CMK (cell line): Measurements from ENCODE around the gene TRIM37.
A peak's percentile ranks its signal among the peaks of the same experiment; 100 is the strongest.
"Not testable (repeated sequence)": the region's sequence is repeated elsewhere in the genome, so short reads cannot be mapped to it uniquely, and the experiment has no call there.

Experiments
- DNase-seq: peaks from one replicate; pipeline ENCODE4 v3.0.0-alpha.2; 2010; ENCODE audit warnings: low read depth

TRIM37 gene, protein sequence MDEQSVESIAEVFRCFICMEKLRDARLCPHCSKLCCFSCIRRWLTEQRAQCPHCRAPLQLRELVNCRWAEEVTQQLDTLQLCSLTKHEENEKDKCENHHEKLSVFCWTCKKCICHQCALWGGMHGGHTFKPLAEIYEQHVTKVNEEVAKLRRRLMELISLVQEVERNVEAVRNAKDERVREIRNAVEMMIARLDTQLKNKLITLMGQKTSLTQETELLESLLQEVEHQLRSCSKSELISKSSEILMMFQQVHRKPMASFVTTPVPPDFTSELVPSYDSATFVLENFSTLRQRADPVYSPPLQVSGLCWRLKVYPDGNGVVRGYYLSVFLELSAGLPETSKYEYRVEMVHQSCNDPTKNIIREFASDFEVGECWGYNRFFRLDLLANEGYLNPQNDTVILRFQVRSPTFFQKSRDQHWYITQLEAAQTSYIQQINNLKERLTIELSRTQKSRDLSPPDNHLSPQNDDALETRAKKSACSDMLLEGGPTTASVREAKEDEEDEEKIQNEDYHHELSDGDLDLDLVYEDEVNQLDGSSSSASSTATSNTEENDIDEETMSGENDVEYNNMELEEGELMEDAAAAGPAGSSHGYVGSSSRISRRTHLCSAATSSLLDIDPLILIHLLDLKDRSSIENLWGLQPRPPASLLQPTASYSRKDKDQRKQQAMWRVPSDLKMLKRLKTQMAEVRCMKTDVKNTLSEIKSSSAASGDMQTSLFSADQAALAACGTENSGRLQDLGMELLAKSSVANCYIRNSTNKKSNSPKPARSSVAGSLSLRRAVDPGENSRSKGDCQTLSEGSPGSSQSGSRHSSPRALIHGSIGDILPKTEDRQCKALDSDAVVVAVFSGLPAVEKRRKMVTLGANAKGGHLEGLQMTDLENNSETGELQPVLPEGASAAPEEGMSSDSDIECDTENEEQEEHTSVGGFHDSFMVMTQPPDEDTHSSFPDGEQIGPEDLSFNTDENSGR

DNA sequence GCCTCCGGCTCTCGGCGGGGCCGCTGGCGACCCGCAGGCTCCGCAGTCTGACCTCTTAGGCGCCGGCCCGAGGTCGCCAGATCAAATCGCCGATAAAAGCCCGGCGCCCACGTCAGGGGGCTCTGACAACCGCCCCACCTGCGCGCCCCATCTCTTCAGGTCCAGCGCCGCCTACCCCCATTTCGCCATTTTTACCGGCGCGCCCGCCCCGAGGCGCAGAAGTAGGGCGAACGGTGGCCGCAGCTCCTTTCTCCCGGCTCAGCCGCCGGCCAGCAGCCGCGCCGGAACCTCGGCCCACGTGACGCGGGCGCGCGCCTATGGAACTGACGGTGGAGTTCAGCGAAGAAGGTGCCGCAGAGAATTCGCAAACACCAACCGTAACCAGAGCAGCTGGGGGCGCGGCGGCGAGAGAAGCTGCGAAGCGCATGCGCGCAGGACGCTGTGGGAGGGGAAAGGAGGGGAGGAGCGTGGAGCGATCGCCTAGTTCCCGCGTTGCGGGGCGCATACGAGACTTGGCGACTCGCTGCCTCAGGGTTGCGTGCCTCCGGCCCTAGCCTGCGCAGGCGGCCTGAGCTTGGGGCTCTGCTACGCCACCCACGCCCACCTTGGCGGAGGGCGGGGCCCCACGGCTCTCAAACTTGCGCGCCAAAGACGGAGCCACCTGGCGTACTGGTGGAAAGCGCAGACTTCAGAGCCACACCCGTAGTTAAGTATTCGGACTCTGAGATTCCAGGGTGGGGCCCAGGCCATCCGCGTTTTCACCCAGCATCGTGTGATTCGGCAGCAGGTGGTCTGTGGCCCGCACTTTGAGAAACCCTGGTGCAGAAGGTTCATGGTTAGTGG lies at the start of gene TRIM37:
TSS of gene TRIM37 (minus strand) at position 418 of the 843 bp plus-strand sequence. CDS start 419 bp downstream, outside the sequence.
- peak; percentile 97 for DNase-seq

DNA sequence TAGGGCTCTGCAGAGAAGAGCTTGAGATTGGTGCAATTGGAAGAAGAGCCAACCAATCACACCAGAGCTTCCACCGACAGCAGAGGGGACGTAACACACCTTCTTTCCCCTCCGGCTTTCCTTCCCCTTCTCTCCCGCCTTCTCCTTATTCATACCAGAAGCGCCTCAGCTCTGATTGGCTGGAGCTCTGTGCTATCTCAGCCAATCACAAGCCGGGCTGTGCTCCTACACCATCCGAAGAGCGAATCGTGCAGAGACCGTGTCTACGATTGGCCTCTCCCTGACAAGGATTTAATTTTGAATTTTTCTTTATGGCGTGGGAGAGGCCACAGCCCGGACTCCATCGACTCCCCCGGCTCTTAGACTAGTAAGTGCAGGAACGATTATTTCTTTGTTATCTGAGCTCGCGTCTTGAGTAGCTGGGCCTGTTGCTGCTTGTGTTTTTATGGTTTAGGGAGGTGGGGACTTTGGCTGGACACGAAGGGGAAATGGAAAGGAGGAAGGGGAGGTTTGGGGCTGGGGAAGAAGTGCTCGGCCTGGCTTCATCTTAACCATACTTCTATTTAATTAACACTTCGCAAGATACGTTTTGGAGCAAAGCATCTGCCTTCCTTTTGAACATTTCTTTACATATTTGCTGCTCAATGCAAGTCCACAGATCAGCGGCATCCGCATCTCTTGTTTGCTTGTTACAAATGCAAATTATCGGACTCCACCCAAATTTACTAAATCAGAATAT lies 48.9 kb upstream of the TRIM37 start, which contains the start of gene PRR11:
TSS of gene PRR11 (plus strand) at position 308 of the 739 bp plus-strand sequence. CDS start 14,007 bp downstream, outside the sequence.
- DNase-seq = peak; percentile 99

DNA sequence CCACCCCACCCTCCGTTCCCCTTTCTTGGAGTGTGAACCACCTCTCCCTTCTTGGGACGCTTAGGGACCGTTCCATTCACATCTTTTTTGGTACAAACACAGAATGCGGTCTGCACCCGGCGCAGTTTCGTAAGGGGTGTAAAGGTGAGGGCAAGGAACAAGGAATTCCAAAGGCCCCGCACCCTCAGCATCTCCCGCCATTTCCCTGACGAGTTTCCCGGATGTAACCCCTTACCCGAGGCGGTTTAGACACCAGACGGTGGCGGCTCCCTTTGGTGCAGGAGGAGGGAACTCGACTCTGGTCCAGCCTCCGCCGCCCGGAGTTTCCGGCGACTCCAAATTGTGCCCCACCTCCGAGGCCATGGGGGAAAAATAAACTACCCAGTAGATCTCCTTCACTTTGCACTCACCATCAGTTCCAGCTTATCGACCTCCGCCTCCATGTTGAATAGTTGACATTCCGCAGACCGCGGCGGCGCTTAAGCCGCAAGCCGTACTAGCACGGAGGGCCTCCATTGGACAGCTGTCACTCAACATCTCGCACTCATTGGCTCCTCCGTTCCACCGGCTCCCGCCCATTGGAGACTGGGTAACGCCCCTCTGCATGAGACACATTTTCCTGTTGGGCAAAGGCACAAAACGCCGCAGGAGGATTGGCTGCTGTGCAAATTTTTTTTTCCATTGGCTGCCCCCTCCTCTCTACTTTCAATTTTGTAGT lies 48.2 kb upstream of the TRIM37 start, which contains the start of gene SKA2:
TSS of gene SKA2 (minus strand) at position 466 of the 718 bp plus-strand sequence. CDS start at position 443, 23 bp downstream.
- no peak for DNase-seq

DNA sequence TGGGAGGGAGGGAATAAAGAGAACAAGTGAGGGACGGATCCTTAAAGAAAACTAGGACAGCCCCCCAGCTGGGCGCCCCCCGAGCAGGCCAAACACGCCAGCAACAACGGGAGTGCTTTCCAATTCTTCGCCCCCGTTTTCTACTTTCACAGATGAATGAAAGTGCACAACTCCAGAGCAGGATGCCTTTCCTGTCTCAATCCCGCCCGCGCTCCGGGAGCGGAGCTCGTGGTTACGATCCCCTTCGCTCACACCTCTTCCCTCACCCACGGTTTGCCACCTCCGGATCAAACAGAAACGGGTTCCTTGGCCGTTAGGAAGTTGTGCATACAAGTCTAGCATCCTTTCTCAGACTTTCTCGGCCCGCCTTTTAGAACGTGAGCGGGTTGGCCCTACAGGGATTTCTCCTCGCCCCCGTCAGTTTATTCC lies 47.6 kb upstream of the TRIM37 start:
- no peak for DNase-seq

DNA sequence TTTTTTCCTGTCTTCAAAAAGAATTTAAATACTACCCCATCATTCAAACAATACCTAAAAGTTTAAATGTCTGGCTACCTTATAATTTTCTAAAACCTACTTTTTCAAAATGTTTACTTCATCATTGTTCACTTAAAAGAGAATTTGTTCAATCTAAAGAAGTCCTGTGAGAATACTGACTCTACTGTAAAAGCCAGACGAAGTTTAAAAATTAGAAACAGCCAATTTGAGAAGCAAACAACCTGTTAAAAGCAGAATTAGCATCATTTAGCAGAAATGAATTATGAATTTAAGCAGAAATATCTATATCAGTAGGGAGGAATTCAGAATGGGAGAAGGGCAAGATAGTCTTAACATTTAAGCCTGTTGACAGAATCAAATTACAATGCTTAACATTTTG lies 46.2 kb upstream of the TRIM37 start:
- no peak for DNase-seq

DNA sequence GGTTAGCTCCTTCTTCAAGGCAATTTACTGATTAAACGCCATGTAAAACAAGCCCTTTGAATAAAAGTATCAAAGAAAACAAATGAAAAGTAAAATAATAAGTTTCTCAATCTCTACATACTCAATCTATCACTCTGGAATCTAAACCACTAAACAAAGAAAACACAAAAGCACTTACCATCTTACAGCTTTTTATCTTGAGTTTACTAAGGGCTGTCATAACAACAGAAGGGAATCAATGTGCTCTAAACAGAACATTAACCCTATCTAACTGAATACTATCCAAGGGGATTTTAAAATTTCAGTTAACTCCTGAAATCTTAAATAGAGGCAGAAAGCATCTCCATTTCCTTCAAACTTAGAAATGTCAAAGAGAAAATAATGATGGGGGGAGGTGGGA lies 44.9 kb upstream of the TRIM37 start:
- DNase-seq = no peak

DNA sequence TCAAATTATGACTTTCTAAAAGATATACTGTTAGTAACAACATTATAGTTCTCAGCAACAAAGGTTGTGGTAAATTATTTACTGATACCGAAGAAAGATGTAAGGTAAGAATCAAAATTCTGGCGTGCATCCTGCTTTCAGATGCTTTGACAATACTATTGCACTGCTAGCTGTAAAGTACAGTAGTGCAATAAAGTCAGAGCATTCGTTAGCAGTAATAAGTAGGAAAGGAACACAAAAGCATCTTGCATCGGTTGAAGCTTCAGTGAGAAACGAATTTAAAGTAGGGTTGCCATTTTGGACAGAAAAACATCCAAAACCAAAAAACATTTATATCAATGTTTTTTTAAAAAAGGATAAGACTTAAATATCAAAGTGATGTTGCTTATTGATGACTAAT lies 44.3 kb upstream of the TRIM37 start:
- DNase-seq = no peak

DNA sequence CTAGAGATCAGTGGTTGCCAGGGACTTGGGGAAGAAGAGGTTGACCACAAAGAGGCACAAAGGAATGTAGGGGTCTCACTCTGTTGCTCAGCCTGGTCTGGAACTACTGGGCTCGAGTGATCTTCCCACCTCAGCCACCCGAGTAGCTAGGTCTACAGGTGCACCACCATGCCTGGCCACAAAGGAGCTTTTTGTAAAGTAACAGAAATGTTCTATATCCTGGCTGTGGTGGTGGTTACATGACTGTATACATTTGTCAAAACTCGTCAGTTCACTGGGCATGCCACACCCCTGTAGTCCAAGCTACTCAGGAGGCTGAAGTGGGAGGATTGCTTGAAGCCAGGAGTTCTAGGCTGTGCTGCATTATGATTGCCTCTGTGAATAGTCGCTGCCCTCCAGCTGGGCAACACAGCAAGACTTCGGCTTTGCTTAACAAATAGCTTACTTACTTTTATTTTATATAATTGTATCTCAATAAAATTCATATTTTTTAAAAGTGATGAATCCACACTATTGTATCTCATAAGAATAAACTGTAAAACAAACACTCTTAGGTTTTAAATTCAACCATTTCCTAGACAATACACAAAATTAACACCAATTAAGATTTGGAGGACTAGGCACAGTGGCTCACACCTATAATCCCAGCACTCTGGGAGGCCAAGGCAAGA lies 43.3 kb upstream of the TRIM37 start:
- DNase-seq = no peak

DNA sequence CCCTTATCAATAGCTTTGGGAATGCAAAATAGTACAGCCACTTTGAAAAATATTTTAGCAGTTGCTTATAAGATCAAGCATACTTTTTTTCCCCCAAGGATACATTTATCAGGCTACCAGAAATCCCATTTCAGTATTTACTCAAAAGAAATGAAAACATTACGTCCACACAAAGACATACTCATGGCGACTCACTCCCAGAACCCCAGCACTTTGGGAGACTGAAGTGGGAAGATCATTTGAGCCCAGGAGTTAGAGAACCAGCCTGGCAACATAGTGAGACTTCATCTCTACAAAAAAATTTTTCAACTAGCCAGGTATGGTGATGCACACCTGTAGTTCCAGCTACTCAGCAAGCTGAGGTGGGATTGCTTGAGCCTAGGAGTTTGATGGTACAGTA lies 42.4 kb upstream of the TRIM37 start:
- no peak for DNase-seq

DNA sequence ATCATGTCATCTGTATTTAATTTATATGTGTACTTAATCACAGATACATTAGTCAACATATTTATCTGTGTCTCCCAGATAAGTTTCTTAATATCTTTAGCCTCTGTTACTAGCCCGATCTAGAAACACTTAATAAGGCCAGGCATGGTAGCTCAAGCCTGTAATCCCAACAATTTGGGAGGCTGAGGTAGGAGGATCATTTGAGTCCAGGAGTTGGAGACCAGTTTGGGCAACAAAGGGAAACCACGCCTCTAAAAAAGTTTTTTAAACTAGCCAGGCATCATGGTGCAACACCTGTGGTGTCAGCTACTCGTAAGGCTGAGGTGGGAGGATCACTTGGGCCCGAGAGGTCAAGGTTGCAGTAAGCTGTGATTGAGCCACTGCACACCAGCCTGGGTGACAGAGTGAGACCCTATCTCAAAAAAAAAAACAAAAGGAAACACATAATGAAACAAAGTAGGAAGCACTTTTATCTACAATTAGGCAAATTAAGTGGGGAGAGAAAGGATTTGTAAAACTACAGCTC lies 39.0 kb upstream of the TRIM37 start:
- DNase-seq = no peak

DNA sequence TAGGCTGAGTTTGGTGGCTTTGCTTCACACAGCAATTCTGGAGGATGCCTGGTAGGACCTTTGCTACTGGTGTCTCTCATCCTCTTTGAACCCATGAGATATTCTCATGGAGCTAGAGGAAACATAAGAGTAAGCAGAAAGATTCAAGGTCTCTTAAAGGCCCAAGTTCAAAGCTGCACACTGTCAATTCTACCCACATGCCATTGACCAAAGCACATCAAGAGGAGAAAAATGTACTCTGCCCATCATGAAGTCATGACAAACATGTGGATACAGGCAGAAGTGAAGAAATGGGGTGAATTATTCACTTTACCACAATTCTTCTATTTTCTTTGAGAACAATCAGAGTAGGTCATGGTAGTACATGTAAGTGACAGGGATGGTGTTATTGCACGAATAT lies 35.2 kb upstream of the TRIM37 start:
- no peak for DNase-seq

DNA sequence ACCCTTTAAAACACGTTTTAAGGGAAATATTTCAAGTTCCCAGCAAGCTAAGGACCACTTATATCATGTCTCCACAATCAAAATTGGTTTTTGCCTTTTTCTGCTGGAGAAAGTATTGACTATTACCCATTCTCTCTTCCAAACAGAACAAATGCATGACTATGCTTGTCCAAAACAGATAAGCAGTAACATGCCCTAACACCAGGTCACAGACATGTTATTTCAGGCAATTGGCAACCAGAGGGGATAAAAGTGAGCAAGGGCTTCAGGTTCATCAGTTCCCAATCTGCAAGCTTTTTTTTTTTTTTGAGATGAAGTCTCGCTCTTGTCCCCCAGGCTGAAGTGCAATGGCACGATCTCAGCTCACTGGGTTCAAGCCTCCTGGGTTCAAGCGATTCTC lies 33.3 kb upstream of the TRIM37 start:
- no peak for DNase-seq

DNA sequence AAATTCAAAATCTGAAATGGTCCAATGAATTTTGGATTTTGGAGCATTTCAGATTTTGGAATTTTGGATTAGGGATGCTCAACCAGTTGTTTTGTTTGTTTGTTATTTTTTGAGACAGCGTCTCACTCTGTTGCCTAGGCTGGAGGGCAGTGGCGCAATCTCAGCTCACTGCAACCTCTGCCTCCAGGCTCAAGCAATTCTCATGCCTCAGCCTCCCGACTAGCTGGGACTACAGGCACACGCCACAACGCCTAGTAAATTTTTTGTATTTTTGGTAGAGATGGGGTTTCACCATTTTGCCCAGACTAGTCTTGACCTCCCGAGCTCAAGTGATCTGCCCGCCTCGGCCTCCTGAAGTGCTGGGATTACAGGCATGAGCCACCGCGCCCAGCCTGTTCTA lies 31.7 kb upstream of the TRIM37 start:
- not testable (repeated sequence) for DNase-seq

DNA sequence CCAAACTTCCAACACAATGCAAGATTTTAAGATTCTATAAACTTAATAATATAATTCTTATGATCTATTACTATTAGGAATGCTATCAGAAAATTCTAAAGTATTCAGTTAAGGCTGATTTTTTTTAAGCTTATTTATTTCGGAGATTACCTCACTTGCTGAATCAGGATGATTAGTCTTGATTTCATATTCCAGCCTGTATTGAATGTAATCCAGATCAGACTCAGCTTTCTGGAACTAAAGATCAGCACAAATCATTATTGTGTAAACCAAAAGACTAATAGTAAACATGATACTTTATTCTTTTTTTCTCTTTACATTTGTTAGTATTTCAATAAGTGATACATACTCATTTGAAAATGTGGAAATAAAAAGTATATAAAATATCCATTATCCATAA lies 24.5 kb upstream of the TRIM37 start:
- DNase-seq = no peak

DNA sequence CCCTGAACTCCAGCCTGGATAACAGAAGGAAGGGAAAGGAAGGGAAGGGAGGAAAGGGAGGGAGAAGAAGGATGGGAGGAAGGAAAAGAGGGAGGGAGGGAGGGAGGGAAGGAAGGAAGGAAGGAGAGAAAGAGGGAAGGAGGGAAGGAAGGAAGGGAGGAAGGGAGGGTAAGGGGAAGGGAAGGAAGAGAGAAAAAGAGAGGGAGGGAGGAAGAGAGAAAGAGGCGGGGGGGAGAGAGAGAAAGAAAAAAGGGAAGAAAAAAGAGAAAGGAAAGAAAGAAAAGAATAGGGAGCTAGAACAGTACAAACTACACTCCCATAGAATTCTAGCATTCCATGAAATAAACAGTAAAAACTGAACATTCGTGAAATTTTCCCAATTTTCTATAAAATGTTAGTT lies 23.1 kb upstream of the TRIM37 start:
- DNase-seq = no peak

DNA sequence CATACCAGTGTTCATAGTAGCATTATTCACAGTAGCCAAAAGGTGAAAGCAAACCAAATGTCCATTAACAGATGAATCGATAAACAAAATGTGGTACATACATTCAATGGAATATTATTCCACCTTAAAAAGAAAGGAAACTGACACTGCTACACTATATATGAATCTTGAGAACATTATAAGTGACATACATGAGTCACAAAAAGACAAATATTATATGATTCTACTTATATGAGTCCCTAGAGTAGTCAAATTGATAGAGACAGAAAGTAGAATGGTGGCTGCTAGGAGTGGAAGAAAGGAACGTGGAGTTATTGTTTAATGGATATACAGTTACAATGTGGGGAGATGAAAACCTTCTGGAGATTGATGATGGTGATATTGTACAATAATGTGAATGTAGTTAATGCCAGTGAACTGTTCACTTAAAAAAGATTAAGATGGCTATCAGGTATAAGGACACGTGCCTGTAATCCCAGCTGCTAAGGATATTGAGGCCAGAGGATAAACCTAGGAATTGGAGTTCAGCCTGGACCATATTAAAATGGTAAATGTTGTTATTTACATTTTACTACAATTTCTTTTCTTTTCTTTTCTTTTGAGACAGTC lies 20.2 kb upstream of the TRIM37 start:
- DNase-seq = no peak

DNA sequence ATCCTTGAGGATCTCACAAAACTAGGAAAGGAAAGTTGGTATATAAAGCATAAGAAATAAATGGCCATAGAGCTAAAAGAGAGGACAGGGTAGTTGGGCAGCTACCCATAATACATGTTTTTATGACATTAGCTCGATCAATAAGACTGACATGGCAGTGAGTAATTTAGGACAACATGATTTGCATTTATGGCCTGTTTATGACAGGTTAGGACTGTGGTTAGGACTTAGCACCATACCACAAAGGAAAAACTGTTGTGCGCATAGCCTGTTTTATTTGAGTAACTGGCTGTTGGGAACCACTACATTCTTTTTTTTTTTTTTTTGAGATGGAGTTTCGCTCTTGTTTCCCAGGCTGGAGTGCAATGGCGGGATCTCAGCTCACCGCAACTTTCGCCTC lies 18.0 kb upstream of the TRIM37 start:
- DNase-seq = no peak

DNA sequence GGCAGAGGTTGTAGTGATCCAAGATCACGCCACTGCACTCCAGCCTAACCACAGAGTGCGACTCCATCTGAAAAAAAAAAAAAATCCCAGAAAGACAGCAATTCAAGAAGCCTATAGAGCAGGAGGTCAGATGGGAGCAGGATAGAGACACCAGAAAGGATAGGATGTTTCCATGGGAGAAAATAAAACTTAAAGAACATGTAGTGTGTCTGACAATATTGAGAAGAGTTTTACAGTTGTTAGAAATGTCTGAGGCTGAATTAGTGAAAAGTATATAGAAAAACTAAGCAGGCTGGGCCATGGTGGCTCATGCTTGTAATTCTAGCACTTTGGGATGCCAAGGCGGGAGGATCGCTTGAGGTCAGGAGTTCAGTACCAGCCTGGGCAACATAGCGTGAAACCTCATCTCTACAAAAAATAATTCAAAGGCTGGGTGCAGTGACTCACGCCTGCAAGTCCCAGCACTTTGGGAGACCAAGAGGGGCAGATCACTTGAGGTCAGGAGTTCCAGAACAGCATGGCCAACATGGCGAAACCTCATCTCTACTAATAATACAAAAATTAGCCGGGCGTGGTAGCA lies 15.3 kb upstream of the TRIM37 start:
- no peak for DNase-seq

DNA sequence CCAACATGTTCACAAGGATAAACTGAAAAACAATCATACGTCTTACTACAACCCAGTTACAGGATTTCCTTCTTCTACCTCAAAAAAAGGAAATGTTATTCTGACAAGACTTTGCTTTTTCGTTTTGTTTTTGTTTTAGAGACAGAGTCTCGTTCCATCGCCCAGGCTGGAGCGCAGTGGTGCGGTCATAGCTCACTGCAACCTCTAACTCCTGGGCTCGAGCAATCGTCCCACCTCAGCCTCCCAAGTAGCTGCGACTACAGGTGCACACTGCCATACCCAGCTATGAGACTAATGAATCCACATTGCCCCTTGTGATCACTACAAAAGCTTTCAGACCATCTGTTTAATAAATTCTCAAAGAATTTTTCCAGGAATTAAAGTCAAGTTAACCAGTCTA lies 8.8 kb upstream of the TRIM37 start:
- DNase-seq = no peak
